Fibroblast of upper back skin (primary cell): ENCODE data around the gene MYRIP.
A peak's percentile ranks its signal among the peaks of the same experiment; 100 is the strongest.

ENCODE experiments used
- DNase-seq: peaks from one replicate; pipeline ENCODE4 v3.0.0-alpha.2; 2013

The MYRIP gene

GRCh38 chr3:40299721-40300335, 490.4 kb downstream of the MYRIP start:
- peak; percentile 78 for DNase-seq

- peak; percentile 23 for DNase-seq
Observed at GRCh38 chr3:40302784-40303183, 493.4 kb downstream of the MYRIP start.

- DNase-seq = no peak
Observed at GRCh38 chr3:40304352-40304751, 494.9 kb downstream of the MYRIP start.

GRCh38 chr3:40306336-40306735, 496.9 kb downstream of the MYRIP start:
- DNase-seq = peak; percentile 40

GRCh38 chr3:40307176-40307575, 497.8 kb downstream of the MYRIP start:
- peak; percentile 16 for DNase-seq

- peak; percentile 5 for DNase-seq
Observed at GRCh38 chr3:40308725-40309417, 499.5 kb downstream of the MYRIP start.

GRCh38 chr3:40309418-40309924, 500.1 kb downstream of the MYRIP start, which contains the start of gene EIF1B:
TSS of gene EIF1B (plus strand) at chr3:40309707. CDS start at chr3:40309942, 235 bp downstream.
- DNase-seq = peak; percentile 98
